Upper lobe of left lung (tissue), 4 donors: Measurements from ENCODE around the gene WFIKKN1.

Experiments used
- POLR2A ChIP-seq, 4 donors: fragments of 450-650 bp; IDR thresholded peaks; one replicate each; pipeline ENCODE4 v1.5.1; 2016 to 2017; ENCODE audit warnings: antibody characterized with exemption in 4 of 4, mild to moderate bottlenecking in 2 of 4
- TF ChIP-seq, protein P1 (sequence below), 6 experiments: fragments of 450-650 bp in 4 of 6; fragments of 200-600 bp in 2 of 6; sonication (generic) in 2 of 6; IDR thresholded peaks; one replicate each; pipeline ENCODE4 v1.5.1; 2016 to 2019; ENCODE audit warnings: antibody characterized with exemption in 6 of 6

DNA sequence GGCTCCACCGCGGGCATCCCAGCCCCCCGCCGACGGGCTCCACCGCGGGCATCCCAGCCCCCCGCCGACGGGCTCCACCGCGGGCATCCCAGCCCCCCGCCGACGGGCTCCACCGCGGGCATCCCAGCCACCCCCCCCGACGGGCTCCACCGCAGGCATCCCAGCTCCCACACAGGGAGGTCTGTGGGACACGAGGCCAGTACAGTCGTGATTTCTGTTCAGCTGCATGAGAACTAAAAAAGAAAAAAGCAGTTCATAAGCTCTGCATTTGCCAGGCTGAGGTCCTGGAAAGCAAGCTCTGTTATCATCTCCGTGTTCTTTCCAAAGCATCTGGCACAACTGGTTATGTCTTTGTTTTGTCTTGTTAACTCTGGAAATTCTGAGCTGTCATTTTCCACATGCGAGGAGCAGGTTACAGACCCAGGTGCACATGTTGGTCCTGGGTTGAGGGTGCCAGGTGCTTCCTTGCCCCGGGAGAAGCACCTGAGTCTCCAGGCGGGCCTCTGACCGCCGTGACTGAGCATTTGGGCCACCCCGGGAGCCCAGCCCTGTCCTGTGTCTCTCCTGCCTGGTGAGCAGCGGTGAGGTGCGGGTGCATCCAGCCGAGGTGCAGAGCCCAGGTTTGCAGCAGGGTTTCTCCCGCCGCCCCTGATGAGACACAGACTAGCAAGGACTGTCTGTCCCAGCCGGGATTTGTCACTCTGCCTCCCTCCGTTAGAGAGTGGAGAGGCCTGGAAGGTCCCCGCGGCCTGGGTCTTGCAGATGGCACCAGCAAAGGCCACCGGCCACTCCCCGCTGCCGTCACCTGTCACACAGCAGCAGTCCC, 9.9 kb upstream of the WFIKKN1 start:
- TF ChIP-seq, protein P1, sequence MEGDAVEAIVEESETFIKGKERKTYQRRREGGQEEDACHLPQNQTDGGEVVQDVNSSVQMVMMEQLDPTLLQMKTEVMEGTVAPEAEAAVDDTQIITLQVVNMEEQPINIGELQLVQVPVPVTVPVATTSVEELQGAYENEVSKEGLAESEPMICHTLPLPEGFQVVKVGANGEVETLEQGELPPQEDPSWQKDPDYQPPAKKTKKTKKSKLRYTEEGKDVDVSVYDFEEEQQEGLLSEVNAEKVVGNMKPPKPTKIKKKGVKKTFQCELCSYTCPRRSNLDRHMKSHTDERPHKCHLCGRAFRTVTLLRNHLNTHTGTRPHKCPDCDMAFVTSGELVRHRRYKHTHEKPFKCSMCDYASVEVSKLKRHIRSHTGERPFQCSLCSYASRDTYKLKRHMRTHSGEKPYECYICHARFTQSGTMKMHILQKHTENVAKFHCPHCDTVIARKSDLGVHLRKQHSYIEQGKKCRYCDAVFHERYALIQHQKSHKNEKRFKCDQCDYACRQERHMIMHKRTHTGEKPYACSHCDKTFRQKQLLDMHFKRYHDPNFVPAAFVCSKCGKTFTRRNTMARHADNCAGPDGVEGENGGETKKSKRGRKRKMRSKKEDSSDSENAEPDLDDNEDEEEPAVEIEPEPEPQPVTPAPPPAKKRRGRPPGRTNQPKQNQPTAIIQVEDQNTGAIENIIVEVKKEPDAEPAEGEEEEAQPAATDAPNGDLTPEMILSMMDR (IDR thresholded peaks at IDR 0.05): no peak
- no peak for TF ChIP-seq POLR2A (IDR thresholded peaks at IDR 0.05)
